Activated CD8-positive, alpha-beta memory T cell treated with anti-CD3 and anti-CD28 coated beads for 36 hours (primary cell): ENCODE measurements around the gene ARMH3. TPM values are rescaled to one million over a fixed set of nuclear protein-coding genes. Genes with fewer than 3 reads are reported as not detected.
"Not testable (repeated sequence)": the region's sequence is repeated elsewhere in the genome, so short reads cannot be mapped to it uniquely, and the experiment has no call there.

ENCODE experiments used
- CTCF ChIA-PET: fragments of 350-600 bp; sonication (Branson Sonifier 250); formaldehyde crosslinking; loops from one replicate; lab custom pipeline; 2021; ENCODE audit warnings: antibody characterized with exemption; lab: Charles Lee
- POLR2A ChIA-PET: fragments of 350-600 bp; sonication (Branson Sonifier 250); formaldehyde crosslinking; loops from one replicate; lab custom pipeline; 2021; ENCODE audit warnings: antibody characterized with exemption; lab: Charles Lee
- total RNA-seq, 2 experiments: library from RNA; stranded (reverse); gene quantifications; one replicate each; pipeline ENCODE4 v1.2.3, GENCODE V29; 2021

Gene ARMH3
- total RNA-seq, 2 experiments from 2014 or later, result 19.3 to 23.5 TPM

- ChIA-PET POLR2A (no interaction called here), CTCF (interaction anchor here (0.6 to 0.8 kb wide), 2 partner anchors 11 to 164 kb away, joined by 3 read pairs; no protein-coding TSS in a partner anchor)
These were observed 51.6 kb downstream of the ARMH3 start for GRCh38 chr10:102004376-102004775.

DNA sequence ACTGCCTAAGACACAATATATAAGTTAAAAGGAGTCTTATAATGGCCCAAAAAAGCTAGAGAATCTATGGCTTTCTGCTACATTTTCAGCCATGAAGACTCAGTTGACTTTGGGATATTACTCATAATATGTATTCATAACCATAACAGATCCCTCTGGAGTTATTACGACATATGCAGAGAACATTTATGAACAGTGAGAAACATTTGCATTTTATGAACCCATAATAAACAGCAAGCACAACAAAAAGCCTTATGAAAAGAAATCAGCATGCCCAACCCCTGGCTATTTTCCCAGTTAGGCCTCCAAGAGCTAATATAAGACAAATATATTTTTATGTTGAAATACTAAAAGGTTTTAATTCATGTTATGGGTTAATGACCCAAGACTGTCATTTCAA, 52.4 kb downstream of the ARMH3 start:
- POLR2A ChIA-PET, result no interaction called here
- CTCF ChIA-PET, result interaction anchor here (0.6 to 0.8 kb wide), 2 partner anchors 13 to 163 kb away, joined by 3 read pairs; no protein-coding TSS in a partner anchor

- POLR2A ChIA-PET, result no interaction called here
- CTCF ChIA-PET, result no interaction called here
These were observed 54.4 kb downstream of the ARMH3 start for GRCh38 chr10:102001435-102002068.

GRCh38 chr10:101997803-101998202, 58.2 kb downstream of the ARMH3 start:
- POLR2A ChIA-PET, result no interaction called here
- CTCF ChIA-PET, result interaction anchor here (1.0 to 1.6 kb wide), 2 partner anchors 9 to 75 kb away, joined by 3 to 4 read pairs; no protein-coding TSS in a partner anchor

GRCh38 chr10:101995451-101996063, 60.4 kb downstream of the ARMH3 start:
- ChIA-PET POLR2A (interaction anchor here (0.6 kb wide), 1 partner anchor 159 kb away, joined by 4 read pairs; no protein-coding TSS in a partner anchor), CTCF (interaction anchor here (1.2 kb wide), 1 partner anchor 14 kb away, joined by 4 read pairs; no protein-coding TSS in a partner anchor)

DNA sequence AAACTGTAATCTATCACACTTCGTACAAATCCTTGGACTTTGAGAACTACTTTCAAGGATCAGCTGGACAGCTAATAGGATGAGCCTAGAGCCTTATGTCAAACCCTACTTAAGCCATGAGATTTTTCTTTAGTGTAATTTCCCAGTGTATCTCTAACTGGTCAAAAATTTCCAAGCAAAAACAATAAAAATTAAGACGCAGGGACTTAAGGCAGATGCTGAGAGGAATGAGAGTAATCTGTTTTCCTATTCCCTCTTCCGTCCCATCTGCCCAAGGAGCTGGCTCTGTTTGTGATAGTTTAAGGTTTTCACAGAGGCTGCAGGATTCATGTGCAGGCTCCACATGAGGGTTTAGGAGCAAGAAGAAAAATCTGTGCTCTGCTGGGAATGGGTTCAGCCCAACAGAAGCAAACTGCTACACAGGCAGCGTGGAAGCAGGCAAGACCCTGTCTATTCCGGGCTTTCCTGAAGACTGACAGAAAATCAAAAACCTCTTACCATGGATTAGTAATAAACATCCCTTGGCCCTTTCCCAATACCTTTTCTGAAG, 62.2 kb downstream of the ARMH3 start:
- POLR2A ChIA-PET, result interaction anchor here (0.7 kb wide), 1 partner anchor 112 kb away, joined by 10 read pairs; no protein-coding TSS in a partner anchor
- CTCF ChIA-PET, result no interaction called here

DNA sequence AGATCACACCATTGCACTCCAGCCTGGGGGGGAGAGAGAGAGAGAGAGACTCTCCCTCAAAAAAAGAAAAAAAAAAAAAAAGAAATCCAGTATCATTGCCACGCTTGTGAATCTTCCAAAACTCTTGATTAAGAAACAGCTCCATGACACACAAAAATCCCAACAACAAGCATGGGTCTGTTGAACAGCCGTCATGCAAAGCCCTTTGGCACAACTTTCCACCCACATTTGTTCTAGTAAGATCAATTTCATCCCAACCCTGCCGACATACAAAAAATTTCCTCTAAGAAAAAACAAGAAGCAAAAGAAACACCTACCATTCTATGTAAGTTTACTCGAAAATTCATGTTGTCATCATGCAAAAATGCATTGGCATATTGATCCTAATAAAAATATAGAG, 62.8 kb downstream of the ARMH3 start:
- ChIA-PET CTCF (interaction anchor here (0.6 kb wide), 1 partner anchor 15 kb away, joined by 3 read pairs; no protein-coding TSS in a partner anchor), POLR2A (interaction anchor here (0.7 kb wide), 1 partner anchor 111 kb away, joined by 10 read pairs; no protein-coding TSS in a partner anchor)

- CTCF ChIA-PET, result no interaction called here
- POLR2A ChIA-PET, result no interaction called here
These were observed 68.8 kb downstream of the ARMH3 start for GRCh38 chr10:101987136-101987535.

- POLR2A ChIA-PET, result no interaction called here
- CTCF ChIA-PET, result no interaction called here
These were observed 69.4 kb downstream of the ARMH3 start for GRCh38 chr10:101986624-101986971.

GRCh38 chr10:101980677-101981076, 75.3 kb downstream of the ARMH3 start:
- CTCF ChIA-PET, POLR2A ChIA-PET: not testable (repeated sequence)

DNA sequence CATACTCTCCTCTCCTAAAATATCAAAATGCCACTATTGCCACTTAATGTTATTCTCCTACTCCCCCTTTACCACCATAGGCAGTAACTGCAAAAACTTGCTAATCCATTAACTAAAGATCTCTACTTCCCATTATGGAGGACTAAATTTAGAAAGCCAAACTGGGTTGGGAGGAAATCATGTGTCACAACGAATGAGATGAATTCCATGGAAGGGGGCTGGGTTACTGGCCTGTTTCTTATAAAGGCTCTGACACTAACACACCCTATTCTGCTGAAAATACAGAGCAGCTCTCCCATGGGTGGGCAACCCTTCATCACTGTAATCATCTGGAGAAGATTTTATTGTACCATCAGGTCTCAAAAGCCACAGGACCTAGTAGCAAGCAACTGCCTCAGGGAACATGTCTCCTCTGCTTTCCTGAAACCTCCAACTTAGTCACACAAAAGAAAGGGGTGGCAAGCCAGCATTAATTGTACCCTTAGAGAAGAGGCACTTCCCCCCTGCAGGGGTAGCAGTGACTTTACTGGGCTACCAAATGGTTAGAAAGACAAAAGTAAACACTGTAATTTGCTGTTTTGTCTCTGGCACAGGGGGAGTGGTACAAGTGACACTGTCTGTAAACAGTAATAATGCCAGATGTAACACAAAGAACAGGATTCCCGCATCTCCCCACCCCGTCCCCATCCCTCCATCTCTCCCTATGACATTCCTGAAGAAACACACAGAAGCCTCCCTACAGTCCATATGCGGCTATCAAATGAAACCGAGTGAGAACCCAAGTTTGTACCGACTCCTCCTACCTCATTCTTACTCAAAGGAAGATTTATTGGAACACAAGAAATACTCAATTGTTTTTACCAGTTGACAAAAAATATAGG, 81.6 kb downstream of the ARMH3 start:
- ChIA-PET POLR2A (interaction anchor here (0.6 kb wide), 1 partner anchor 1031 kb away, joined by 5 read pairs; no protein-coding TSS in a partner anchor), CTCF (interaction anchor here (1.4 kb wide), 1 partner anchor 133 kb away, joined by 8 read pairs; no protein-coding TSS in a partner anchor)

- ChIA-PET POLR2A (no interaction called here), CTCF (interaction anchor here (1.1 to 1.4 kb wide), 2 partner anchors 84 to 131 kb away, joined by 3 to 8 read pairs; no protein-coding TSS in a partner anchor)
These were observed 83.2 kb downstream of the ARMH3 start for GRCh38 chr10:101972761-101973160.

GRCh38 chr10:101969412-101969922, 86.5 kb downstream of the ARMH3 start:
- CTCF ChIA-PET, result interaction anchor here (0.8 kb wide), 1 partner anchor 79 kb away, joined by 4 read pairs; no protein-coding TSS in a partner anchor
- POLR2A ChIA-PET, result no interaction called here

GRCh38 chr10:101968940-101969321, 87.0 kb downstream of the ARMH3 start:
- ChIA-PET CTCF (interaction anchor here (0.8 kb wide), 1 partner anchor 79 kb away, joined by 4 read pairs; no protein-coding TSS in a partner anchor), POLR2A (no interaction called here)

GRCh38 chr10:101968286-101968939, 87.6 kb downstream of the ARMH3 start:
- CTCF ChIA-PET, result no interaction called here
- POLR2A ChIA-PET, result no interaction called here

DNA sequence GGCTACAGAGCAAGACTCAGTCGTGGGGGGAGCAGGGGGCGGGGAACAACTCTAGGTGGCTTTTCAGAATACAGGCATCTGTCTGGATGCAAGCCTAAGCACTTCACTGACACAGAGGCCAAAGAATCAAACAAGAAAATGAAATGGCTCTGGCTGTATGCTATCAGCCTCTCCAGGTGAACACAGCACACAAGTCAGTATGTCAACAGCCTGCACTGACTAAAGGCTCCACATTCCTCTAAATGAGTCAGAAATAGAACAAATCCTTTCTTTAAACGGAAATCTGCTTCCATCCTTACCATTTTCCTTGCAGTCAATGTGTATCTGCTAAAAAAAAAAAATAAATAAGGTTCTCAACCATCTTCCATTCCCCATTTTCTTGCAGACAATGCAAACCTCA, 88.3 kb downstream of the ARMH3 start:
- POLR2A ChIA-PET, result no interaction called here
- CTCF ChIA-PET, result no interaction called here

- CTCF ChIA-PET, result no interaction called here
- POLR2A ChIA-PET, result no interaction called here
These were observed 88.9 kb downstream of the ARMH3 start for GRCh38 chr10:101967119-101967518.

DNA sequence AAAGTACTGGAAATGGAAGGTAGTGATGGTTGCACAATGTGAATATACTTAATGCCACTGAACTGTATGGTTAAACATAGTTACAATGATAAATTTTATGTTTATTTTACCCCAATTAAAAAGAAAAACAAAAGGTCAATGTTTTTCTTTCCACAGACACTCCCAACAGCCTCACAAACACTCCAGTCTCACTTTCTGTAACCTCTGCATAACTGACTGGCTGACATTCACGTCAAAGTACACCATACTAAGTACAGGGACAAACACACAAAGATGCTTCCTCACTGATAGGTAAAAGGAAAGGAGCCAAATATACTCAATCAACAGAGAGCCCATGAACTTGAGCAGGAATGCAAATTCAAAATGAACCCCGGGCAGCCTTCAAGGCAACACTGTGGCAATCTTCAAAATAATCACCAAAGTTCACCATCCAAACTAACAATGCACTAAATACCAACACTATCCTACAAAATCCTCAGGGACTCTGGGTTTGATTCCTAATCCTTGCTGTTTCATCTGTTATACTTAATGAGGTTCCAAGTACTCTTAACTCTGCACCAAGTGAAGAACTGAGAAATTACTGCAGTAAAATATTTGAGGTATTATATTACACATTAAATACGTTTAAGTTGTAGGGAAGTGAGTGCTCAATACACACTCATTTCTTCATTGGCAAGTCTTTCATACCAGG, 90.8 kb downstream of the ARMH3 start:
- ChIA-PET CTCF (no interaction called here), POLR2A (no interaction called here)
